AG04450 (cell line): Measurements from ENCODE around the gene CEACAM7. TPM values are rescaled to one million over a fixed set of nuclear protein-coding genes. Genes with fewer than 3 reads are reported as not detected.

Source experiments
- CTCF ChIA-PET: fragments of 300-600, 350-600 bp; formaldehyde crosslinking; extraction: SDS; loops from one replicate; lab custom pipeline; 2022; ENCODE audit warnings: antibody characterized with exemption, inconsistent platforms; lab: Charles Lee
- POLR2A ChIA-PET: fragments of 350-600 bp; formaldehyde crosslinking; extraction: SDS; loops from one replicate; lab custom pipeline; 2021; ENCODE audit warnings: antibody characterized with exemption, inconsistent platforms; lab: Yijun Ruan, JAX
- DNase-seq: peaks from one replicate; pipeline ENCODE4 v3.0.0-alpha.2; 2011; ENCODE audit warnings: low read depth, low spot score
- H3K27ac ChIP-seq: one replicate; pipeline ENCODE4 v1.5.1; 2012; ENCODE audit warnings: low read depth, low read length, control low read depth
- H3K27me3 ChIP-seq: one replicate; pipeline ENCODE4 v1.6.0; 2012; ENCODE audit warnings: low read length; ENCODE audit not compliant: control insufficient read depth, insufficient read depth
- H3K4me3 ChIP-seq: 2 replicates; pipeline ENCODE4 v1.5.1; 2011; ENCODE audit warnings: mild to moderate bottlenecking, low read depth, low read length, control low read depth
- H3K9me3 ChIP-seq: 2 replicates; pipeline ENCODE4 v1.5.1; 2012; ENCODE audit warnings: low read length; ENCODE audit not compliant: control insufficient read depth, insufficient read depth
- polyA plus RNA-seq: library from polyadenylated mRNA; depleted of rRNA; stranded (reverse); fragments of >200 nt; gene quantifications from 2 replicates; pipeline ENCODE4 v1.2.3, GENCODE V29; 2011
- TF ChIP-seq, protein P1 (sequence below): IDR thresholded peaks from 2 replicates; pipeline ENCODE4 v1.5.1; 2011; ENCODE audit warnings: low read depth, low read length, control low read depth, inconsistent platforms

The CEACAM7 gene
- polyA plus RNA-seq, 1 experiment = not detected

DNA sequence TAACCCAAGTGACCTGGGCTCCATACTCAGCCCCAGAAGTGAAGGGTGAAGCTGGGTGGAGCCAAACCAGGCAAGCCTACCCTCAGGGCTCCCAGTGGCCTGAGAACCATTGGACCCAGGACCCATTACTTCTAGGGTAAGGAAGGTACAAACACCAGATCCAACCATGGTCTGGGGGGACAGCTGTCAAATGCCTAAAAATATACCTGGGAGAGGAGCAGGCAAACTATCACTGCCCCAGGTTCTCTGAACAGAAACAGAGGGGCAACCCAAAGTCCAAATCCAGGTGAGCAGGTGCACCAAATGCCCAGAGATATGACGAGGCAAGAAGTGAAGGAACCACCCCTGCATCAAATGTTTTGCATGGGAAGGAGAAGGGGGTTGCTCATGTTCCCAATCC, 6.1 kb upstream of the CEACAM7 start:
- POLR2A ChIA-PET = no interaction called here
- no peak overlapping the region for H3K27ac ChIP-seq
- TF ChIP-seq, protein P1, sequence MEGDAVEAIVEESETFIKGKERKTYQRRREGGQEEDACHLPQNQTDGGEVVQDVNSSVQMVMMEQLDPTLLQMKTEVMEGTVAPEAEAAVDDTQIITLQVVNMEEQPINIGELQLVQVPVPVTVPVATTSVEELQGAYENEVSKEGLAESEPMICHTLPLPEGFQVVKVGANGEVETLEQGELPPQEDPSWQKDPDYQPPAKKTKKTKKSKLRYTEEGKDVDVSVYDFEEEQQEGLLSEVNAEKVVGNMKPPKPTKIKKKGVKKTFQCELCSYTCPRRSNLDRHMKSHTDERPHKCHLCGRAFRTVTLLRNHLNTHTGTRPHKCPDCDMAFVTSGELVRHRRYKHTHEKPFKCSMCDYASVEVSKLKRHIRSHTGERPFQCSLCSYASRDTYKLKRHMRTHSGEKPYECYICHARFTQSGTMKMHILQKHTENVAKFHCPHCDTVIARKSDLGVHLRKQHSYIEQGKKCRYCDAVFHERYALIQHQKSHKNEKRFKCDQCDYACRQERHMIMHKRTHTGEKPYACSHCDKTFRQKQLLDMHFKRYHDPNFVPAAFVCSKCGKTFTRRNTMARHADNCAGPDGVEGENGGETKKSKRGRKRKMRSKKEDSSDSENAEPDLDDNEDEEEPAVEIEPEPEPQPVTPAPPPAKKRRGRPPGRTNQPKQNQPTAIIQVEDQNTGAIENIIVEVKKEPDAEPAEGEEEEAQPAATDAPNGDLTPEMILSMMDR = no peak
- no peaks in the 10 kb centered on the region for H3K9me3 ChIP-seq
- no peak overlapping the region for H3K4me3 ChIP-seq
- no peaks in the 10 kb centered on the region for H3K27me3 ChIP-seq
- DNase-seq = no peak
- CTCF ChIA-PET = interaction anchor here (1.1 kb wide), 1 partner anchor 52 kb away, joined by 4 read pairs; no protein-coding TSS in a partner anchor

DNA sequence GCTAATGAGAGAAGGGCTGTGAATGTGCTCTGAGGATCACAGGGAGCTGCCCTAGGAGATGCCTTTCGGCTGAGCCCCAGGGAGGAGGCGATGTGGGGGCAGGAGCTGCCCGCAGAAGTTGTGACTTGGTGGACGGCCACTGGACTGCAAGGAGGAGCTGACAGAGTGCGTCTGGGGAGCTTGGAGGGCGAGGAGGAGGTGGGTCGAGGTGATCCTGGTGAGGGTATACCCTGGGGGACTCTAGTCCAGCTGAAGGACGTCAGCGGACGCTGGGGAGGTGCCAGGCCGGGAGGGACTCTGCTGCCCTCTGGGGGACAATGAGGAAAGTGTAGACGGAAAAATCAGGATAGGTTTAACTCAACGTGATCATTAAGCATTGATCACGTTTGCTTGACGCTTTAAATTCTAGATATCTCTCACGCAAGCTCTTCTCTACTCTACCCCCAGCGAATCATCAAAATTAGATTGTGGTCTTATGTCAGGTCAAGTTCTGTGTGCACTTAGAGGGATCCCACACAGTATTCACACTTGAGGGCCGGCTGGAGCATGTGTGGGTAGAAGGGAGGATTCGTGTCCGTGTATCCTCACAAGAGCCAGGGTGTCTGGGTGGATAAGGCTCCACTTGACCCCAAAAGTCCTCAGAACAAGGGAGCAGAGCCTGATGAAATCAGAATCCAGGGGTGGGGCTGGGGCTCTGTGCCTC, 3.3 kb upstream of the CEACAM7 start:
- H3K9me3 ChIP-seq = no peaks in the 10 kb centered on the region
- POLR2A ChIA-PET = no interaction called here
- no peak overlapping the region for H3K4me3 ChIP-seq
- H3K27ac ChIP-seq = no peak overlapping the region
- no peak for DNase-seq
- no peaks in the 10 kb centered on the region for H3K27me3 ChIP-seq
- TF ChIP-seq, protein P1 = peak; percentile 65
- CTCF ChIA-PET = interaction anchor here (0.8 to 0.9 kb wide), 2 partner anchors 9 to 11 kb away, joined by 3 to 5 read pairs; no protein-coding TSS in a partner anchor

DNA sequence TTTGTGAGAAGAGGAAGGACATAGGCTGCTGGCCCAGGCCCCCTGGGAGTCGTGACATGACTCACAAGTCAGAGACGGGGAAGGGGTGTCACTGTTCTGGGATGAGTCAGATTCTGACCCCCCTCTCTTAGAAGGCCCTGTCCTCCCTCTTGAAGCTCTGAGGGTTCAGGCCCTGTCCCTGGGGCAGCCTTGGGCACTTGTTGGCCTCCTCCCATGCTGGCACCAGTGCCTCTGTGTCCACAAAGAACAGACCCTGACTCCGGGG, 2.7 kb upstream of the CEACAM7 start:
- Histone ChIP-seq H3K9me3 (no peaks in the 10 kb centered on the region), H3K4me3 (no peak overlapping the region), H3K27ac (no peak overlapping the region), H3K27me3 (no peaks in the 10 kb centered on the region)
- ChIA-PET POLR2A (no interaction called here), CTCF (interaction anchor here (0.8 to 0.9 kb wide), 2 partner anchors 8 to 10 kb away, joined by 3 to 5 read pairs; no protein-coding TSS in a partner anchor)
- TF ChIP-seq, protein P1 = no peak
- DNase-seq = no peak

DNA sequence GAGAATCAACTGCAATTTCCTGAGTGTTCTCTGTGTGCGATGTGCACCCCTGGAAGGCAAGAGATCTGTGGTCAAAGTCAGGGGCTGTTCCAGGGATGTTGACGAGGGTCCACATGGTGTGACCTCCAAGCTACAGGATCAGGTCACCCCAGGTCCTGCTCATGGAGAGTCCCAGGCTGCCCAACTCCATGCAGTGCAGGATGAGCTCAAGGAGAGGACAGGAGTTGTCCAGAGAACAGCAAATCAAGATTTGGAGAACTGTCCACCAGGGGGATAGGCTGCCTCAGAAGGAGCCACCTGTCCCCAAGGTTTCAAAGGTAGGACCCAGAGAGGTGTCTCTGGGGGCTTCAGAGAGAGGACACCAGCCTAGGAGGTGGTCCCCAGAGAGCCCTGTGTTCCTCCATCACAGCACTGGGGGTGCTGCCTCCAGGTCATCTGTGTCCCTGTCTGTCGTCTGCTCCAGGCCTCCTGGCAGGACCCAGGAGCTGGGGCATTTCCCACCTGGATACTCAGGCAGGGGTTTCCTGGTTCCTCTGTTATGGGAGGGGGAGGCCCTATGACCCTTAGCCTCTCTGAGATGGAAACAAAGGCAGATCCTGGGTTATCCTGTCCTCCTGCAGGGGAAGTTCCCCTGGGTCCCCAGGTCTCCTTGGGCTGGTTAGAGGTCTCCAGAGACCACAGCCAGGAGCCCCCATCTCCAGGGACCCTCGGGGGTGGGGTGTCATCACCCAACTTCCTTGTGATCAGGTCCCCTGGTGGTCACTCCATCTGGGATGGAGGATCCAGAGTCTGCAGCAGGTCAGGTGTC, 2.1 kb upstream of the CEACAM7 start:
- TF ChIP-seq, protein P1 = no peak
- H3K9me3 ChIP-seq = no peaks in the 10 kb centered on the region
- CTCF ChIA-PET = interaction anchor here (0.5 kb wide), 1 partner anchor 38 kb away, joined by 3 read pairs; no protein-coding TSS in a partner anchor
- H3K27ac ChIP-seq = no peak overlapping the region
- no peaks in the 10 kb centered on the region for H3K27me3 ChIP-seq
- POLR2A ChIA-PET = no interaction called here
- no peak overlapping the region for H3K4me3 ChIP-seq
- DNase-seq = no peak

DNA sequence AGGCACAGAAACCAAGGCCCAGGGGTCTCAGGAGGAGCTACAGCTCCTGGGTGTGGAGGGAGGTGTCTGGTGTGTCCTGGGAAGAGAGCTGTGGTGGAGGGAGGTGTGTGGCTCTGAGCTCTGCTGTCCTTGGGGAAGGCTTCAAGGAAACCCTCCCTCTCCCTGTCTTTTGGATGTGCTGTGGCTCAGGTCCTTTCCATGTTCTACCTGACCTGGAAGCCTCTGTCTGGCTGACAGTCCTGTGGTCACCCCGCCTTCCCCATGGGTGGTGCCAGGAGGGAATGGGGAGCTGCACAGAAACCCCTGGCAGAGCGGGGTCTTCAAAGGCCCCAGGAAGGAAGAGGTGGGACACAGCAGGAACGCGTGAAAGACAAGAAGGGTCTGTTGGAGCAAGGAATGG, 617 bp upstream of the CEACAM7 start:
- CTCF ChIA-PET = interaction anchor here (0.9 kb wide), 1 partner anchor 10 kb away, joined by 3 read pairs; no protein-coding TSS in a partner anchor

More for the DNA sequence above, 617 bp upstream of the CEACAM7 start:
- POLR2A ChIA-PET = interaction anchor here (0.6 kb wide), 1 partner anchor 66 kb away, joined by 3 read pairs; no protein-coding TSS in a partner anchor
- Histone ChIP-seq H3K27me3 (no peaks in the 10 kb centered on the region), H3K9me3 (no peaks in the 10 kb centered on the region), H3K27ac (no peak overlapping the region), H3K4me3 (no peak overlapping the region)
- no peak for DNase-seq
- TF ChIP-seq, protein P1 = no peak
